H1 (cell line): ENCODE results near the gene HELZ2. TPM values are rescaled to one million over a fixed set of nuclear protein-coding genes. Genes with fewer than 3 reads are reported as not detected.

Source experiments
- CTCF ChIA-PET: fragments of 300-600 bp; sonication (Branson Sonifier 250); formaldehyde crosslinking; loops from one replicate; lab custom pipeline; 2021; ENCODE audit not compliant: partially characterized antibody; lab: Charles Lee
- POLR2A ChIA-PET: fragments of 300-600 bp; sonication (Branson Sonifier 250); formaldehyde crosslinking; loops from one replicate; lab custom pipeline; 2021; ENCODE audit warnings: inconsistent platforms; ENCODE audit not compliant: partially characterized antibody; lab: Charles Lee
- DNase-seq, 2 experiments: peaks; one replicate each; pipeline versions ENCODE4 v3.0.0 to v3.0.0-alpha.2; 2010 to 2022; ENCODE audit warnings: low spot score in 2 of 2, low read depth in 1 of 2, mixed read lengths in 1 of 2
- FAIRE-seq: peaks from 2 replicates; lab custom pipeline; 2011; peaks lifted over from hg19 to GRCh38; lab: Jason Lieb, UNC
- H2AFZ ChIP-seq: 2 replicates; pipeline ENCODE4 v1.8.1; 2012; ENCODE audit warnings: low read length, inconsistent platforms
- H2AK5ac ChIP-seq: 2 replicates; pipeline ENCODE4 v1.6.1; 2013; ENCODE audit warnings: low read depth, low read length
- H2BK120ac ChIP-seq: replicated peaks from 2 replicates; pipeline ENCODE3; 2013; ENCODE audit warnings: low read depth, low read length, inconsistent platforms
- H2BK12ac ChIP-seq: 2 replicates; pipeline ENCODE4 v1.6.1; 2013; ENCODE audit warnings: low read depth, low read length
- H2BK15ac ChIP-seq: 2 replicates; pipeline ENCODE4 v1.6.1; 2013; ENCODE audit warnings: low read length
- H2BK20ac ChIP-seq: 2 replicates; pipeline ENCODE4 v1.6.1; 2013; ENCODE audit warnings: low read length
- H2BK5ac ChIP-seq: 2 replicates; pipeline ENCODE4 v1.6.1; 2013; ENCODE audit warnings: low read depth, low read length
- H3K14ac ChIP-seq: 2 replicates; pipeline ENCODE4 v1.6.1; 2013; ENCODE audit warnings: inconsistent platforms; ENCODE audit not compliant: insufficient read length
- H3K18ac ChIP-seq: 2 replicates; pipeline ENCODE4 v1.6.1; 2013; ENCODE audit warnings: low read length; ENCODE audit errors: extremely low read depth
- H3K23ac ChIP-seq: 2 replicates; pipeline ENCODE4 v1.6.1; 2013; ENCODE audit warnings: inconsistent platforms; ENCODE audit not compliant: insufficient read length
- H3K23me2 ChIP-seq: 2 replicates; pipeline ENCODE4 v1.6.1; 2013; ENCODE audit warnings: low read depth, low read length
- H3K27ac ChIP-seq: 2 replicates; pipeline ENCODE4 v1.6.1; 2011; ENCODE audit warnings: low read depth, low read length, inconsistent platforms
- H3K27me3 ChIP-seq, 4 experiments: replicated peaks in 1 of 4; 1 replicate in 1 of 4; 2 replicates in 3 of 4; pipeline versions ENCODE4 v1.6.1 to v1.8.1; 2011 to 2013; ENCODE audit warnings: low read length in 3 of 4, mild to moderate bottlenecking in 3 of 4, inconsistent platforms in 2 of 4, mixed read lengths in 2 of 4, moderate library complexity in 1 of 4; ENCODE audit not compliant: control insufficient read depth in 3 of 4, insufficient read depth in 3 of 4; ENCODE audit errors: extremely low read depth in 1 of 4
- H3K36me3 ChIP-seq, 4 experiments: 2 replicates each; pipeline versions ENCODE4 v1.6.1 to v1.8.1; 2011 to 2013; ENCODE audit warnings: mild to moderate bottlenecking in 4 of 4, low read length in 3 of 4, moderate library complexity in 2 of 4, control low read depth in 1 of 4, inconsistent platforms in 1 of 4; ENCODE audit not compliant: insufficient read depth in 4 of 4, control insufficient read depth in 2 of 4
- H3K4ac ChIP-seq: replicated peaks from 2 replicates; pipeline ENCODE3; 2013; ENCODE audit warnings: low read length, low read depth, mixed read lengths, inconsistent platforms; ENCODE audit not compliant: insufficient read length
- H3K4me1 ChIP-seq, 4 experiments: replicated peaks in 1 of 4; 1 replicate in 1 of 4; 2 replicates in 3 of 4; pipeline versions ENCODE4 v1.6.1 to v1.8.1; 2011 to 2013; ENCODE audit warnings: low read length in 3 of 4, inconsistent platforms in 2 of 4, mixed read lengths in 1 of 4; ENCODE audit not compliant: insufficient read depth in 4 of 4, control insufficient read depth in 3 of 4
- H3K4me2 ChIP-seq, 2 experiments: 2 replicates each; pipeline versions ENCODE4 v1.6.1 to v1.8.1; 2011 to 2013; ENCODE audit warnings: low read depth in 2 of 2, low read length in 2 of 2, control low read depth in 1 of 2, inconsistent platforms in 1 of 2, mild to moderate bottlenecking in 1 of 2; ENCODE audit not compliant: insufficient read depth in 1 of 2
- H3K4me3 ChIP-seq, 4 experiments: fragments of 200-600, 300-600 bp in 1 of 4; sonication (generic), shearing (Covaris generic), sonication (Bioruptor Twin) in 1 of 4; 2 replicates each; pipeline versions ENCODE4 v1.5.1 to v1.8.1; 2011 to 2016; ENCODE audit warnings: low read length in 4 of 4, low read depth in 3 of 4, control low read depth in 2 of 4, inconsistent platforms in 2 of 4, mild to moderate bottlenecking in 2 of 4, mixed read lengths in 1 of 4, moderate library complexity in 1 of 4; ENCODE audit not compliant: insufficient read depth in 2 of 4; ENCODE audit errors: extremely low read depth in 1 of 4
- H3K56ac ChIP-seq: replicated peaks from 2 replicates; pipeline ENCODE3; 2013; ENCODE audit warnings: low read depth, mild to moderate bottlenecking, mixed read lengths, low read length, inconsistent platforms; ENCODE audit not compliant: insufficient read length
- H3K79me1 ChIP-seq: 2 replicates; pipeline ENCODE4 v1.6.1; 2013; ENCODE audit warnings: low read depth, low read length, control low read depth
- H3K79me2 ChIP-seq, 2 experiments: 2 replicates each; pipeline versions ENCODE4 v1.6.1 to v1.8.1; 2012 to 2013; ENCODE audit warnings: low read length in 2 of 2, mild to moderate bottlenecking in 2 of 2, inconsistent platforms in 1 of 2; ENCODE audit not compliant: insufficient read depth in 2 of 2, control insufficient read depth in 1 of 2
- H3K9ac ChIP-seq, 4 experiments: replicated peaks in 1 of 4; 1 replicate in 1 of 4; 2 replicates in 3 of 4; pipeline versions ENCODE4 v1.6.1 to v1.8.1; 2011 to 2013; ENCODE audit warnings: low read depth in 3 of 4, low read length in 3 of 4, control low read depth in 2 of 4, mild to moderate bottlenecking in 2 of 4, moderate library complexity in 2 of 4, inconsistent platforms in 1 of 4; ENCODE audit errors: extremely low read depth in 1 of 4
- H3K9me3 ChIP-seq, 2 experiments: 2 replicates each; pipeline versions ENCODE4 v1.6.1 to v1.8.1; 2012 to 2013; ENCODE audit warnings: mild to moderate bottlenecking in 2 of 2, moderate library complexity in 2 of 2, control low read depth in 1 of 2, inconsistent platforms in 1 of 2, low read depth in 1 of 2, low read length in 1 of 2, mixed read lengths in 1 of 2; ENCODE audit not compliant: insufficient read depth in 2 of 2
- H4K20me1 ChIP-seq, 2 experiments: replicated peaks in 1 of 2; 2 replicates each; pipeline versions ENCODE3 to v1.8.1; 2011 to 2013; ENCODE audit warnings: inconsistent platforms in 2 of 2, low read length in 2 of 2, mild to moderate bottlenecking in 1 of 2; ENCODE audit not compliant: insufficient read depth in 2 of 2, control insufficient read depth in 1 of 2
- H4K5ac ChIP-seq: 2 replicates; pipeline ENCODE4 v1.6.1; 2013; ENCODE audit warnings: low read length, low read depth, mixed read lengths, inconsistent platforms; ENCODE audit not compliant: insufficient read length
- H4K8ac ChIP-seq: 2 replicates; pipeline ENCODE4 v1.8.0; 2013; ENCODE audit warnings: mild to moderate bottlenecking, moderate library complexity, low read length, inconsistent platforms; ENCODE audit not compliant: insufficient read depth; ENCODE audit errors: extremely low read depth
- H4K91ac ChIP-seq: replicated peaks from 2 replicates; pipeline ENCODE3; 2013; ENCODE audit warnings: low read length, mixed read lengths, inconsistent platforms; ENCODE audit not compliant: insufficient read length
- CHD1 ChIP-seq: IDR thresholded peaks from 2 replicates; pipeline ENCODE4 v1.6.1; 2012; ENCODE audit warnings: low read depth, low read length, improper control_type of control experiment
- EP300 ChIP-seq, 2 experiments: IDR thresholded peaks; 1 replicate in 1 of 2; 2 replicates in 1 of 2; pipeline ENCODE4 v1.6.1; 2011 to 2012; ENCODE audit warnings: low read depth in 2 of 2, low read length in 2 of 2, mild to moderate bottlenecking in 2 of 2, borderline replicate concordance in 1 of 2, inconsistent platforms in 1 of 2, moderate library complexity in 1 of 2
- GABPA ChIP-seq: IDR thresholded peaks from 2 replicates; pipeline ENCODE4 v1.6.1; 2011; ENCODE audit warnings: mild to moderate bottlenecking, low read length, moderate library complexity, borderline replicate concordance; ENCODE audit not compliant: insufficient read depth
- KDM5A ChIP-seq: fragments of 200-600 bp; IDR thresholded peaks from 2 replicates; pipeline ENCODE4 v1.7.1; 2012; ENCODE audit warnings: mild to moderate bottlenecking, low read length, inconsistent platforms, mixed read lengths
- MAFK ChIP-seq: IDR thresholded peaks from 2 replicates; pipeline ENCODE4 v1.6.1; 2012; ENCODE audit warnings: low read depth, mild to moderate bottlenecking, improper control_type of control experiment, low read length
- NANOG ChIP-seq: IDR thresholded peaks from 2 replicates; pipeline ENCODE4 v1.6.1; 2011; ENCODE audit warnings: low read length, low read depth, mild to moderate bottlenecking, inconsistent platforms; ENCODE audit not compliant: insufficient read depth, poor library complexity, severe bottlenecking
- POLR2A ChIP-seq, 2 experiments: IDR thresholded peaks; 1 replicate in 1 of 2; 2 replicates in 1 of 2; pipeline ENCODE4 v1.6.1; 2011; ENCODE audit warnings: low read depth in 2 of 2, low read length in 2 of 2, mild to moderate bottlenecking in 2 of 2; ENCODE audit errors: control extremely low read depth in 1 of 2
- SAP30 ChIP-seq: fragments of 300-600 bp; sonication (generic); IDR thresholded peaks from 2 replicates; pipeline ENCODE4 v1.7.1; 2012; ENCODE audit warnings: low read length, moderate library complexity, mild to moderate bottlenecking, inconsistent platforms; ENCODE audit not compliant: insufficient read depth, insufficient replicate concordance
- WGBS, 2 experiments: shearing (Covaris generic) in 1 of 2; methylation state at CpG; one replicate each; pipeline versions ENCODE4 v1.1.6 to v1.1.7; 2013 to 2015; ENCODE audit warnings: low lambda C conversion rate in 2 of 2, mixed read lengths in 2 of 2, inconsistent platforms in 1 of 2, low coverage in 1 of 2, missing lambda C conversion rate in 1 of 2; ENCODE audit not compliant: insufficient replicate concordance in 2 of 2, insufficient coverage in 1 of 2, insufficient read length in 1 of 2; ENCODE audit errors: extremely low coverage in 1 of 2, missing lambda C conversion rate in 1 of 2; 5-methylcytosine and 5-hydroxymethylcytosine counted together
- polyA plus RNA-seq, 7 experiments: library from polyadenylated mRNA; depleted of rRNA in 3 of 7; stranded (reverse) in 5 of 7; unstranded in 2 of 7; fragments of >200 nt in 5 of 7; fragments of 200-250 nt in 2 of 7; gene quantifications; 1 replicate in 5 of 7; 2 replicates in 1 of 7; 4 replicates in 1 of 7; pipeline versions ENCODE4 v1.2.1 to v1.2.3, GENCODE V29; 2011 to 2013; ENCODE audit warnings: missing spikeins in 2 of 7, mixed read lengths in 2 of 7
- total RNA-seq: library from RNA; stranded (reverse); fragmentation: NEBNext Ultra II Directional; extraction: Animal tissue kit (Norgen Biotek cat#: 25700); gene quantifications from 2 replicates; pipeline ENCODE4 v1.2.1, GENCODE V29; 2021

Gene HELZ2
- total and polyA plus RNA-seq, 2 of the 8 experiments (the other 6 are each of a cell fraction or from before 2014, with no cell fraction given), result 7.9 to 17.5 TPM

GRCh38 chr20:63564036-63564810 is 9.8 kb downstream of the HELZ2 start:
- no peaks in the 10 kb centered on the region for H3K79me1 ChIP-seq
- H3K4ac ChIP-seq, result no peak overlapping the region
- ChIA-PET CTCF (interaction anchor here (1.0 to 1.7 kb wide), 3 partner anchors 68 to 122 kb away, joined by 3 to 4 read pairs (median 3); no protein-coding TSS in a partner anchor), POLR2A (interaction anchor here (1.1 to 3.4 kb wide), 2 partner anchors 10 to 13 kb away, joined by 3 to 12 read pairs; partner anchors contain the start of gene HELZ2)
- DNase-seq (no peak), FAIRE-seq (no peak)
- H4K5ac ChIP-seq, result no peak overlapping the region
- H2BK12ac ChIP-seq, result no peak overlapping the region
- no peaks in the 10 kb centered on the region for H3K4me1 ChIP-seq
- no peak overlapping the region for H2AK5ac ChIP-seq
- no peak overlapping the region for H3K14ac ChIP-seq
- no peak overlapping the region for H2BK15ac ChIP-seq
- 95% methylated on average over 47 of the region's 62 CpGs; no CpG with 5 or more reads in 1 of the 2 experiments for WGBS, 2 experiments
- H3K18ac ChIP-seq, result no peak overlapping the region
- H3K23ac ChIP-seq, result no peak overlapping the region
- no peak overlapping the region for H4K91ac ChIP-seq
- H3K9ac ChIP-seq, result no peak overlapping the region
- H3K9me3 ChIP-seq, result no peaks in the 10 kb centered on the region
- H2BK120ac ChIP-seq, result no peak overlapping the region
- H2AFZ ChIP-seq, result no peak overlapping the region
- no peaks in the 10 kb centered on the region for H4K20me1 ChIP-seq
- H3K79me2 ChIP-seq, result no peaks in the 10 kb centered on the region
- no peak overlapping the region for H2BK20ac ChIP-seq
- no peaks in the 10 kb centered on the region; a peak in 4 of 8 replicates for H3K36me3 ChIP-seq
- H4K8ac ChIP-seq, result peak overlapping the region; percentile 25
- H3K56ac ChIP-seq, result no peak overlapping the region
- no peaks in the 10 kb centered on the region for H3K27me3 ChIP-seq
- H3K4me2 ChIP-seq, result no peak overlapping the region
- no peak overlapping the region for H3K4me3 ChIP-seq
- H2BK5ac ChIP-seq, result no peak overlapping the region
- H3K23me2 ChIP-seq, result no peaks in the 10 kb centered on the region
- H3K27ac ChIP-seq, result no peak overlapping the region
- TF ChIP-seq KDM5A (no peak), POLR2A (IDR thresholded peaks at IDR 0.05; ENCODE audit: control extremely low read depth in 1 of 2, low read depth in 2 of 2, low read length in 2 of 2) (no peak), SAP30 (no peak), EP300 (IDR thresholded peaks at IDR 0.05; ENCODE audit: borderline replicate concordance in 1 of 2, low read depth in 2 of 2, low read length in 2 of 2) (no peak), NANOG (no peak), MAFK (no peak), GABPA (no peak), CHD1 (no peak)
